Thyroid gland (tissue), 4 donors: Measurements from ENCODE around the gene SMDT1. TPM values are rescaled to one million over a fixed set of nuclear protein-coding genes. Genes with fewer than 3 reads are reported as not detected.

Experiments
- small RNA-seq: library from RNA; depleted of rRNA; stranded (forward); fragments of <200 nt; gene quantifications from one replicate; pipeline ENCODE3, GENCODE V24; 2016
- total RNA-seq, 4 donors: library from RNA; depleted of rRNA; stranded (reverse); fragments of >200 nt; gene quantifications; one replicate each; pipeline ENCODE4 v1.2.3, GENCODE V29; 2016

The SMDT1 gene
- total RNA-seq, 4 donors from 2014 or later = 18.7 to 30.2 (median 22.0) TPM

Small RNAs within 50 kb of the gene (small RNA-seq; reads per million reads assigned to genes)
- not detected for gene SNORD13P1

Other genes starting within 250 kb of the SMDT1 start
- 10 to 100 TPM; 34.4 to 91.8 (median 63.7) TPM for gene SREBF2, start 246.6 kb upstream of the SMDT1 start, total RNA-seq
- gene SHISA8, start 164.6 kb upstream of the SMDT1 start, total RNA-seq = not detected
- gene TNFRSF13C, start 152.9 kb upstream of the SMDT1 start, total RNA-seq = not detected
- under 1 TPM in 1 of 4 donors, not detected in 3; 0.56 TPM for gene CENPM, start 132.5 kb upstream of the SMDT1 start, total RNA-seq
- gene SEPTIN3, start 110.3 kb upstream of the SMDT1 start, total RNA-seq = under 1 TPM; 0.22 to 0.75 (median 0.40) TPM
- gene WBP2NL, start 80.9 kb upstream of the SMDT1 start, total RNA-seq = 1 to 10 TPM; 1.3 to 5.1 (median 2.7) TPM
- 10 to 100 TPM; 36.8 to 40.9 (median 38.0) TPM for gene NAGA, start 8.9 kb upstream of the SMDT1 start, total RNA-seq
- gene PHETA2, start 5.5 kb upstream of the SMDT1 start, total RNA-seq = 10 to 100 TPM in 1 of 4 donors, 1 to 10 TPM in 3; 5.5 to 13.7 (median 7.3) TPM
- 10 to 100 TPM; 32.9 to 85.6 (median 73.4) TPM for gene NDUFA6, start 11.1 kb downstream of the SMDT1 start, total RNA-seq
- 1 to 10 TPM in 2 of 4 donors, under 1 TPM in 2; 0.73 to 2.7 (median 1.6) TPM for gene CYP2D6, start 51.1 kb downstream of the SMDT1 start, total RNA-seq
- gene TCF20, start 191.0 kb downstream of the SMDT1 start, total RNA-seq = 10 to 100 TPM; 47.6 to 82.4 (median 68.7) TPM